Measurements from ENCODE around the gene RASL12.

- TF ChIP-seq GATA3 (IDR thresholded peaks at IDR 0.05; ENCODE audit: low read depth, low read length) (no peak), GATA2 (IDR thresholded peaks at IDR 0.05; ENCODE audit: low read depth, low read length) (no peak)
These were observed 4.8 kb upstream of the RASL12 start for GRCh38 chr15:65072617-65073016.
